ENCODE data around the gene TCERG1L.

TCERG1L gene

DNA sequence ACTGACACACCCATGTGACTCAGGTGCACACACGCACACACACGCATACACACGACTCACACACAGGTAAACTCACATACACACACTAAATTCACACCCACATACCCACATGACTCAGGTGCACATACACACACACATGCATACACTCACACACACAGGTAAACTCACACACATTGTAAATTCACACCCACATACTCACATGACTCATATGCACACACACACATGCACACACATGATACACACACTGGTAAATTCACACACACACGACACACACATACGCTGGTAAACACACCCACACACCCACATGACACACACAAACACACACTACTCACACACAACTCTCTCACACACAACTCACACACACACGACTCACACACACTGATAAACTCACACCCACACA lies 63.6 kb downstream of the TCERG1L start:
- DNase-seq (ENCODE audit: low spot score): no peak
- TF ChIP-seq, protein P1, sequence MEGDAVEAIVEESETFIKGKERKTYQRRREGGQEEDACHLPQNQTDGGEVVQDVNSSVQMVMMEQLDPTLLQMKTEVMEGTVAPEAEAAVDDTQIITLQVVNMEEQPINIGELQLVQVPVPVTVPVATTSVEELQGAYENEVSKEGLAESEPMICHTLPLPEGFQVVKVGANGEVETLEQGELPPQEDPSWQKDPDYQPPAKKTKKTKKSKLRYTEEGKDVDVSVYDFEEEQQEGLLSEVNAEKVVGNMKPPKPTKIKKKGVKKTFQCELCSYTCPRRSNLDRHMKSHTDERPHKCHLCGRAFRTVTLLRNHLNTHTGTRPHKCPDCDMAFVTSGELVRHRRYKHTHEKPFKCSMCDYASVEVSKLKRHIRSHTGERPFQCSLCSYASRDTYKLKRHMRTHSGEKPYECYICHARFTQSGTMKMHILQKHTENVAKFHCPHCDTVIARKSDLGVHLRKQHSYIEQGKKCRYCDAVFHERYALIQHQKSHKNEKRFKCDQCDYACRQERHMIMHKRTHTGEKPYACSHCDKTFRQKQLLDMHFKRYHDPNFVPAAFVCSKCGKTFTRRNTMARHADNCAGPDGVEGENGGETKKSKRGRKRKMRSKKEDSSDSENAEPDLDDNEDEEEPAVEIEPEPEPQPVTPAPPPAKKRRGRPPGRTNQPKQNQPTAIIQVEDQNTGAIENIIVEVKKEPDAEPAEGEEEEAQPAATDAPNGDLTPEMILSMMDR (IDR thresholded peaks at IDR 0.05; ENCODE audit: borderline replicate concordance, control extremely low read depth, extremely low read depth, insufficient read depth, missing control alignments): no peak
- in situ Hi-C loops (cut with MboI; ENCODE audit: low sequenced_read_pairs, unreplicated experiment): no loop called here

DNA sequence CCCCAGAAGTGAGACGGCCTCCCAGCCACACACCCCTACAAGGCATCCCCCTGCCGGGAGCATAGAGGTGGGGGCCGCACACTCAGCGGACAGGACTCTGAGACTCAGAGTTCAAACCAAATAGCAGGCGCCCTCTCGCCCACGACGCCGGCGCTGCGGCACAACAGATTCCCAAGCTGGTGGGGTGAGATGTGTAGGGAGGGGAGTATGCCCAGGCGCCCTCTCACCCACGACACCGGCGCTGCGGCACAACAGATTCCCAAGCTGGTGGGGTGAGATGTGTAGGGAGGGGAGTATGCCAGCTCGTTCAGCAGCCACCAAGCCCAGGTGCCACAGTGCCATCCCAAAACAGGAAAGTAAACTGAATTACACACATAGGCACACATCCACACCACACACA lies 64.7 kb downstream of the TCERG1L start:
- in situ Hi-C loops (cut with MboI; ENCODE audit: low sequenced_read_pairs, unreplicated experiment): no loop called here
- TF ChIP-seq, protein P1 (IDR thresholded peaks at IDR 0.05; ENCODE audit: borderline replicate concordance, control extremely low read depth, extremely low read depth, insufficient read depth, missing control alignments): no peak
- no peak for DNase-seq (ENCODE audit: low spot score)

DNA sequence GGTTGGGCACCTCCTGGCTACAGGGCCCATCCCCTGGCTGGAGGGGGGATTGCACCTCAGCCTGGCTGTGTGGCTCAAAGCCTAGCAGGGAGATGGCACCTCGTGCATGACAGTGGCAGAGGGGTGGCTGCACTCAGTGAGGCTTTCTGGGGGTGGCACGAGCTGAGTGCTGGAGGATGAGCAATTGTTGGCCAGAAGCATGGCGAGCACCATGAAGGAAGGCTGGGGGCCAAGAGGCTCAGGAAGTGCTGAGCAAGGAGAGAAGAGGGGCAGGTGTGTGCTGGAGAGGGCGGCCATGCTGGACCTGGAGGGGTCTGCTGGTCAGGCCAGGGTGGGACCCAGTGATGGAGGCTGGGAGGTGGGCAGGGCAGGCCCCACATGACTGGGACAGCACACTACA lies 65.4 kb downstream of the TCERG1L start:
- TF ChIP-seq, protein P1 (IDR thresholded peaks at IDR 0.05; ENCODE audit: borderline replicate concordance, control extremely low read depth, extremely low read depth, insufficient read depth, missing control alignments): no peak
- in situ Hi-C loops (cut with MboI; ENCODE audit: low sequenced_read_pairs, unreplicated experiment): no loop called here
- no peak for DNase-seq (ENCODE audit: low spot score)

DNA sequence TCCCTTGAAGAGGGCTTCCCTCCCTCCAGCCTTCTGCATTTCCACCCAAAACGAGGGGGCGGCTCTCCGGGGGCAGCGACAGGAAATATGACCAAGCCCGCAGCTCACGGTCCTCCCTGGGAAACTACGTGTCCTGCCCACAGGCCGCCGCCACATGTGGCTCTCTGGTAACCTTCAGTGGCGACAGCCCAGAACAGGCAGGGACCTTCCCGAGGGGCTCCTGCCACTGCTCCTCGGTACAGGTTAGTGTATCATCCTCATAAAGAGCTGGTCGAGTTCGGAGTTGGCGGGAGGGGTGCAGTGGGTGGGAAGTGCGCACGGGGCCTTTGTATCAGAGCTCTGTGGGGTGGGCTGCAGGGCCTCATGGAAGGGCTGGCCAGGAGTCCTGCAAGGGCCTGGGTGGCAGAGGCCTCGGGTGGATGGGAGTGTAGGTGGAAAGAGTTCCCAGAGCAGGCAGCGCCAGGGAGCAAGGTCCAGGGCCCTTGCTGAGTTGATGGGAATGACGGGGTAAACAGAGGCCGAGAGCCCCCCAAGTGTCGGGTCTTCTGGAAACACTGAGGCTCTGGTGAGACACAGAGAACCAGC lies 66.0 kb downstream of the TCERG1L start:
- in situ Hi-C loops (cut with MboI; ENCODE audit: low sequenced_read_pairs, unreplicated experiment): no loop called here
- TF ChIP-seq, protein P1 (IDR thresholded peaks at IDR 0.05; ENCODE audit: borderline replicate concordance, control extremely low read depth, extremely low read depth, insufficient read depth, missing control alignments): no peak

DNA sequence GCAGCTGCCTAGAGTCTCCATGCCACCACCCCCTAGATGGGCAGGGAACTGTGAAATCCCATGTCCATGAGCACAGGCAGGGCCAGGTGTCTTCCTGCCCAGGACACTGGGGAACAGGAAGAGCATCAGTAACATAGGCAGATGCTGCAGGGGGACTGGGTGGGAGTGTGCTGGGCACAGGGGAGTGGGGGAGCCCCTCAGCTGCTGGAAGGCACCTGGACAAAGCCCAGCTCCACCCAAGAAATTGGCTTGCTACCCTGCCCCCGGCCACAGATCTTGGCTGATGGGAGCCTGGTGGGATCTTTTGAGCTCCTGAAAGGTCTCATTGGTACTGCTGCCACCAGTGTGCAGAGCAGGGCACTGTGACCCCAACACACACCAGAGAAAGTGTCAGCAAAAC lies 66.7 kb downstream of the TCERG1L start:
- TF ChIP-seq, protein P1 (IDR thresholded peaks at IDR 0.05; ENCODE audit: borderline replicate concordance, control extremely low read depth, extremely low read depth, insufficient read depth, missing control alignments): no peak
- in situ Hi-C loops (cut with MboI; ENCODE audit: low sequenced_read_pairs, unreplicated experiment): no loop called here
- DNase-seq (ENCODE audit: low spot score): no peak

More for the DNA sequence above, 66.0 kb downstream of the TCERG1L start:
- no peak for DNase-seq (ENCODE audit: low spot score)

DNA sequence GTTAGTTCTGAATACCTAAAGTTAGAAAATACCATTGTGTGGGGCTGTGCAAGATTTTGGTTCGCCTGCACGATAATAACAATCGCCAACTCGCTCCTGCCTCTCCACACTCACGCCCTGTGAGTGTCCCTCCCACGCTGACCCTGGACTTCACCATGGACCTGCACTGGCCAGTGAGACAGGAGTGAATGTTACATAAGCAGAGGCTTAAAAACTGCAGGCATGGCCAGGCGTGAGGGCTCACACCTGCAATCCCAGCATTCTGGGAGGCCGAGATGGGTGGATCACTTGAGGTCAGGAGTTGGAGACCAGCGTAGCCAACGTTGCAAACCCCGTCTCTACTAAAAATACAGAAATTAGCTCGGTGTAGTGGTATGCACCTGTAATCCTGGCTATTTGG lies 68.4 kb downstream of the TCERG1L start:
- DNase-seq (ENCODE audit: low spot score): no peak
- TF ChIP-seq, protein P1 (IDR thresholded peaks at IDR 0.05; ENCODE audit: borderline replicate concordance, control extremely low read depth, extremely low read depth, insufficient read depth, missing control alignments): no peak
- in situ Hi-C loops (cut with MboI; ENCODE audit: low sequenced_read_pairs, unreplicated experiment): no loop called here

All from GM13976 (cell line).